ENCODE measurements around the gene TMEM89.

DNA sequence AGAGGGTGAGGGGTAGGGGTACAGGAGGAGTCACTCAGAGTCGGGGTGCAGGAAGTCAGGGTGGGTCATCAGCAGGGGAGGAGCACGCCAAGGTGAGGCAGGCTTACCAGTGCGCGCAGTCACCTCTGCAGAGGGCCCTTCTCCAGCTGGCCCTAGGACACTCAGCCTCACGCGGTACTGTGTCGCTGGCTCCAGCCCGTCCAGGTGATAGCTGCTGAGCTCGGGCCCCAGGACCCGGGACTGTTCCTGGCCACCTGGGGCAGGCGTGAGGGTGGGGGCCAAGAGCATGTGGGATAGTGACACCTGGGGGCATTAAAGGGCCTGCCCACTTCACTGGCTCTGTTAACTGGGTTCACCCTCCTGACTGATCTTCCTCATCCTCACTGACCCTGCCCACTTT lies 33.9 kb downstream of the TMEM89 start:
- TF ChIP-seq, protein P1, sequence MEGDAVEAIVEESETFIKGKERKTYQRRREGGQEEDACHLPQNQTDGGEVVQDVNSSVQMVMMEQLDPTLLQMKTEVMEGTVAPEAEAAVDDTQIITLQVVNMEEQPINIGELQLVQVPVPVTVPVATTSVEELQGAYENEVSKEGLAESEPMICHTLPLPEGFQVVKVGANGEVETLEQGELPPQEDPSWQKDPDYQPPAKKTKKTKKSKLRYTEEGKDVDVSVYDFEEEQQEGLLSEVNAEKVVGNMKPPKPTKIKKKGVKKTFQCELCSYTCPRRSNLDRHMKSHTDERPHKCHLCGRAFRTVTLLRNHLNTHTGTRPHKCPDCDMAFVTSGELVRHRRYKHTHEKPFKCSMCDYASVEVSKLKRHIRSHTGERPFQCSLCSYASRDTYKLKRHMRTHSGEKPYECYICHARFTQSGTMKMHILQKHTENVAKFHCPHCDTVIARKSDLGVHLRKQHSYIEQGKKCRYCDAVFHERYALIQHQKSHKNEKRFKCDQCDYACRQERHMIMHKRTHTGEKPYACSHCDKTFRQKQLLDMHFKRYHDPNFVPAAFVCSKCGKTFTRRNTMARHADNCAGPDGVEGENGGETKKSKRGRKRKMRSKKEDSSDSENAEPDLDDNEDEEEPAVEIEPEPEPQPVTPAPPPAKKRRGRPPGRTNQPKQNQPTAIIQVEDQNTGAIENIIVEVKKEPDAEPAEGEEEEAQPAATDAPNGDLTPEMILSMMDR (IDR thresholded peaks at IDR 0.05) = no peak
- TF ChIP-seq, protein P2, sequence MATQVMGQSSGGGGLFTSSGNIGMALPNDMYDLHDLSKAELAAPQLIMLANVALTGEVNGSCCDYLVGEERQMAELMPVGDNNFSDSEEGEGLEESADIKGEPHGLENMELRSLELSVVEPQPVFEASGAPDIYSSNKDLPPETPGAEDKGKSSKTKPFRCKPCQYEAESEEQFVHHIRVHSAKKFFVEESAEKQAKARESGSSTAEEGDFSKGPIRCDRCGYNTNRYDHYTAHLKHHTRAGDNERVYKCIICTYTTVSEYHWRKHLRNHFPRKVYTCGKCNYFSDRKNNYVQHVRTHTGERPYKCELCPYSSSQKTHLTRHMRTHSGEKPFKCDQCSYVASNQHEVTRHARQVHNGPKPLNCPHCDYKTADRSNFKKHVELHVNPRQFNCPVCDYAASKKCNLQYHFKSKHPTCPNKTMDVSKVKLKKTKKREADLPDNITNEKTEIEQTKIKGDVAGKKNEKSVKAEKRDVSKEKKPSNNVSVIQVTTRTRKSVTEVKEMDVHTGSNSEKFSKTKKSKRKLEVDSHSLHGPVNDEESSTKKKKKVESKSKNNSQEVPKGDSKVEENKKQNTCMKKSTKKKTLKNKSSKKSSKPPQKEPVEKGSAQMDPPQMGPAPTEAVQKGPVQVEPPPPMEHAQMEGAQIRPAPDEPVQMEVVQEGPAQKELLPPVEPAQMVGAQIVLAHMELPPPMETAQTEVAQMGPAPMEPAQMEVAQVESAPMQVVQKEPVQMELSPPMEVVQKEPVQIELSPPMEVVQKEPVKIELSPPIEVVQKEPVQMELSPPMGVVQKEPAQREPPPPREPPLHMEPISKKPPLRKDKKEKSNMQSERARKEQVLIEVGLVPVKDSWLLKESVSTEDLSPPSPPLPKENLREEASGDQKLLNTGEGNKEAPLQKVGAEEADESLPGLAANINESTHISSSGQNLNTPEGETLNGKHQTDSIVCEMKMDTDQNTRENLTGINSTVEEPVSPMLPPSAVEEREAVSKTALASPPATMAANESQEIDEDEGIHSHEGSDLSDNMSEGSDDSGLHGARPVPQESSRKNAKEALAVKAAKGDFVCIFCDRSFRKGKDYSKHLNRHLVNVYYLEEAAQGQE (IDR thresholded peaks at IDR 0.05) = no peak
- no peak for TF ChIP-seq EP300 (IDR thresholded peaks at IDR 0.05)
- no peak for TF ChIP-seq NR3C1 (IDR thresholded peaks at IDR 0.05)
- no peak for TF ChIP-seq ESRRA (IDR thresholded peaks at IDR 0.05; ENCODE audit: borderline replicate concordance, low read length)
- TF ChIP-seq RFX5 (IDR thresholded peaks at IDR 0.05) = no peak
- TF ChIP-seq CHD2 (IDR thresholded peaks at IDR 0.05; ENCODE audit: low read length, partially characterized antibody) = no peak
- TF ChIP-seq, protein P3, sequence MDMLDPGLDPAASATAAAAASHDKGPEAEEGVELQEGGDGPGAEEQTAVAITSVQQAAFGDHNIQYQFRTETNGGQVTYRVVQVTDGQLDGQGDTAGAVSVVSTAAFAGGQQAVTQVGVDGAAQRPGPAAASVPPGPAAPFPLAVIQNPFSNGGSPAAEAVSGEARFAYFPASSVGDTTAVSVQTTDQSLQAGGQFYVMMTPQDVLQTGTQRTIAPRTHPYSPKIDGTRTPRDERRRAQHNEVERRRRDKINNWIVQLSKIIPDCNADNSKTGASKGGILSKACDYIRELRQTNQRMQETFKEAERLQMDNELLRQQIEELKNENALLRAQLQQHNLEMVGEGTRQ (IDR thresholded peaks at IDR 0.05) = no peak
- TF ChIP-seq SMC3 (IDR thresholded peaks at IDR 0.05) = no peak
